SK-N-MC (cell line): ENCODE data around the gene APBA2.
"Not testable (repeated sequence)": the region's sequence is repeated elsewhere in the genome, so short reads cannot be mapped to it uniquely, and the experiment has no call there.

ENCODE experiments used
- DNase-seq: peaks from one replicate; pipeline ENCODE4 v3.0.0-alpha.2; 2011; ENCODE audit warnings: low read depth, low spot score
- H3K27ac ChIP-seq: fragments of 200-600 bp; sonication (generic); 2 replicates; pipeline ENCODE4 v1.5.1; 2016; ENCODE audit warnings: mixed run types
- H3K36me3 ChIP-seq: fragments of 200-600 bp; sonication (generic); 2 replicates; pipeline ENCODE4 v1.6.1; 2017; ENCODE audit warnings: antibody characterized with exemption, low read length, mixed read lengths; ENCODE audit not compliant: insufficient read depth
- H3K4me3 ChIP-seq: fragments of 200-600 bp; sonication (generic); 2 replicates; pipeline ENCODE4 v1.5.1; 2016
- H3K9ac ChIP-seq: fragments of 200-600 bp; sonication (generic); 2 replicates; pipeline ENCODE4 v1.8.0; 2017; ENCODE audit warnings: mixed run types, mixed read lengths; ENCODE audit not compliant: insufficient read length
- H3K9me3 ChIP-seq: fragments of 200-600 bp; sonication (generic); 2 replicates; pipeline ENCODE4 v1.6.1; 2017; ENCODE audit warnings: low read depth, mild to moderate bottlenecking, antibody characterized with exemption, low read length, moderate library complexity, mixed read lengths
- EZH2 ChIP-seq: fragments of 200-600 bp; sonication (generic); IDR thresholded peaks from one replicate; pipeline ENCODE4 v1.6.1; 2017; ENCODE audit warnings: antibody characterized with exemption
- FOXP2 ChIP-seq: optimal IDR thresholded peaks from 2 replicates; pipeline ENCODE3; 2011; ENCODE audit warnings: mild to moderate bottlenecking, moderate library complexity; ENCODE audit not compliant: insufficient read depth; ENCODE audit errors: extremely low read length, control extremely low read depth
- POLR2AphosphoS5 ChIP-seq: IDR thresholded peaks from 2 replicates; pipeline ENCODE4 v1.6.1; 2012; ENCODE audit warnings: mild to moderate bottlenecking, low read depth, low read length, borderline replicate concordance

APBA2 gene

DNA sequence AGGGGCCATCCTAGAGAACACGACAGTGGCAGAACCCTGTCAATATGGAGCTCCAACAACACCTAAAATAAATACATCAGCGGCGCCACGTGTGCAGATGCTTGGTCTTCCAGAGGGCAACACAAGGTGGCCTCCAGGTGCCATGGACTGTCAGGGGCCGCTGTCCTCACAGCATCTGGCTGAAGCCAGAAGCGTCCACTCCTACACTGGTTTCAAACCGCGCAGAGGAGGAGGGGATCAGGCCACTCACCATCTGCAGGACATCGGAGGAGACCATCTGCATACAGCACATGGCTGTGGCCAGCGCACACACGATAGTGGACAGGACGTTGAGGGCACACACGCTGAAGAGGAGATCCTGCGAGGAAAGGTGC, 265.7 kb downstream of the APBA2 start:
- no peaks in the 10 kb centered on the region for H3K9me3 ChIP-seq
- no peak overlapping the region for H3K4me3 ChIP-seq
- TF ChIP-seq EZH2 (no peak), POLR2AphosphoS5 (no peak), FOXP2 (no peak)
- no peak for DNase-seq
- H3K36me3 ChIP-seq, result no peaks in the 10 kb centered on the region
- H3K27ac ChIP-seq, result no peak overlapping the region
- H3K9ac ChIP-seq, result no peak overlapping the region

- TF ChIP-seq POLR2AphosphoS5 (no peak), FOXP2 (no peak), EZH2 (no peak)
- no peak overlapping the region for H3K9ac ChIP-seq
- H3K27ac ChIP-seq, result no peak overlapping the region
- no peaks in the 10 kb centered on the region for H3K9me3 ChIP-seq
- no peak for DNase-seq
- H3K36me3 ChIP-seq, result no peaks in the 10 kb centered on the region
- H3K4me3 ChIP-seq, result no peak overlapping the region
Observed at GRCh38 chr15:29156521-29156920, 270.7 kb downstream of the APBA2 start.

DNA sequence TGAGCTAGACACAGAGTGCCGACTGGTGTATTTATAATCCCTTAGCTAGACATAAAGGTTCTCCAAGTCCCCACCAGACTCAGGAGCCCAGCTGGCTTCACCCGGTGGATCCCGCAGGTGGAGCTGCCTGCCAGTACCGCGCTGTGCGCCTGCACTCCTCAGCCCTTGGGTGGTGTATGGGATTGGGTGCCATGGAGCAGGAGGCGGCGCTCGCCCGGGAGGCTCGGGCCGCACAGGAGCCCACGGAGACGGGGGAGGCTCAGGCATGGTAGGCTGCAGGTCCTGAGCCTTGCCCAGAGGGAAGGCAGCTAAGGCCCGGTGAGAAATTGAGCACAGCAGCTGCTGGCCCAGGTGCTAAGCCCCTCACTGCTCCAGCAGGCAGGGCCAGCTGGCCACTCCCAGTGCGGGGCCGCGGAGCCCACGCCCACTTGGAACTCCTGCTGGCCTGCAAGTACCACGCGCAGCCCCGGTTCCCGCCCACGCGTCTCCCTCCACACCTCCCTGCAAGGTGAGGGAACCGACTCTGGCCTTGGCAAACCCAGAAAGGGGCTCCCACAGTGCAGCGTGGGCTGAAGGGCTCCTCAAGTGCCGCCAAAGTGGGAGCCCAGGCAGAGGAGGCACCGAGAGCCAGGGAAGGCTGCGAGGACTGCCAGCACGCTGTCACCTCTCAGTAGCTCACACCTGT, 274.1 kb downstream of the APBA2 start:
- Histone ChIP-seq H3K4me3 (no peak overlapping the region), H3K36me3 (no peaks in the 10 kb centered on the region), H3K27ac (no peak overlapping the region), H3K9me3 (no peaks in the 10 kb centered on the region), H3K9ac (no peak overlapping the region)
- no peak for DNase-seq
- TF ChIP-seq FOXP2, result no peak
- no peak for TF ChIP-seq POLR2AphosphoS5
- no peak for TF ChIP-seq EZH2

- no peak overlapping the region for H3K27ac ChIP-seq
- DNase-seq, result no peak
- H3K36me3 ChIP-seq, result no peaks in the 10 kb centered on the region
- no peaks in the 10 kb centered on the region for H3K9me3 ChIP-seq
- no peak overlapping the region for H3K9ac ChIP-seq
- TF ChIP-seq EZH2, result no peak
- TF ChIP-seq FOXP2, result no peak
- TF ChIP-seq POLR2AphosphoS5, result no peak
- no peak overlapping the region for H3K4me3 ChIP-seq
Observed at GRCh38 chr15:29162411-29162810, 276.6 kb downstream of the APBA2 start.

- DNase-seq, H3K4me3 ChIP-seq, H3K9me3 ChIP-seq, H3K36me3 ChIP-seq, H3K27ac ChIP-seq, H3K9ac ChIP-seq: not testable (repeated sequence)
Observed at GRCh38 chr15:29167122-29167521, 281.3 kb downstream of the APBA2 start.
